ENCODE data around the gene BHLHE41.

The BHLHE41 gene

GRCh38 chr12:26096036-26096435 is 28.8 kb downstream of the BHLHE41 start:
- in situ Hi-C loops (cut with MboI; ENCODE audit: low pct_unique_long_range_greater_than_20kb, low sequenced_read_pairs): no loop called here
- DNase-seq: no peak

GRCh38 chr12:26095186-26095585 is 29.7 kb downstream of the BHLHE41 start:
- no peak for DNase-seq

GRCh38 chr12:26092346-26093105 is 32.3 kb downstream of the BHLHE41 start:
- in situ Hi-C loops (cut with MboI; ENCODE audit: low pct_unique_long_range_greater_than_20kb, low sequenced_read_pairs): no loop called here
- DNase-seq: no peak

More at GRCh38 chr12:26095186-26095585, 29.7 kb downstream of the BHLHE41 start:
- in situ Hi-C loops (cut with MboI; ENCODE audit: low pct_unique_long_range_greater_than_20kb, low sequenced_read_pairs): no loop called here

GRCh38 chr12:26091822-26092221 is 33.0 kb downstream of the BHLHE41 start:
- in situ Hi-C loops (cut with MboI; ENCODE audit: low pct_unique_long_range_greater_than_20kb, low sequenced_read_pairs): no loop called here
- no peak for DNase-seq

- DNase-seq: no peak
- in situ Hi-C loops (cut with MboI; ENCODE audit: low pct_unique_long_range_greater_than_20kb, low sequenced_read_pairs): no loop called here
Measured at GRCh38 chr12:26090836-26091510, 33.9 kb downstream of the BHLHE41 start.

GRCh38 chr12:26088998-26089397 is 35.8 kb downstream of the BHLHE41 start:
- in situ Hi-C loops (cut with MboI; ENCODE audit: low pct_unique_long_range_greater_than_20kb, low sequenced_read_pairs): no loop called here
- peak; percentile 32 for DNase-seq

GRCh38 chr12:26086936-26087335 is 37.9 kb downstream of the BHLHE41 start:
- in situ Hi-C loops (cut with MboI; ENCODE audit: low pct_unique_long_range_greater_than_20kb, low sequenced_read_pairs): no loop called here
- no peak for DNase-seq

GRCh38 chr12:26080911-26081310 is 43.9 kb downstream of the BHLHE41 start:
- peak; percentile 43 for DNase-seq
- in situ Hi-C loops (cut with MboI; ENCODE audit: low pct_unique_long_range_greater_than_20kb, low sequenced_read_pairs): no loop called here

- in situ Hi-C loops (cut with MboI; ENCODE audit: low pct_unique_long_range_greater_than_20kb, low sequenced_read_pairs): no loop called here
- DNase-seq: no peak
Measured at GRCh38 chr12:26077915-26078702, 46.7 kb downstream of the BHLHE41 start.
